ENCODE data around the gene ARHGAP31.

ARHGAP31 gene

GRCh38 chr3:119468041-119468440, 173.9 kb downstream of the ARHGAP31 start:
- no peak for TF ChIP-seq GATA1 (IDR thresholded peaks at IDR 0.05; ENCODE audit: low read depth, low read length)
- TF ChIP-seq POLR2A (IDR thresholded peaks at IDR 0.05; ENCODE audit: low read length), result no peak
- DNase-seq, result no peak

- no peak for TF ChIP-seq POLR2A (IDR thresholded peaks at IDR 0.05; ENCODE audit: low read length)
- TF ChIP-seq GATA1 (IDR thresholded peaks at IDR 0.05; ENCODE audit: low read depth, low read length), result no peak
- no peak for DNase-seq
Measured at GRCh38 chr3:119469418-119470189, 175.4 kb downstream of the ARHGAP31 start.
